Astrocyte (in vitro differentiated cells and primary cell): Measurements from ENCODE around the gene PDGFD.

ENCODE experiments used
- EZH2 ChIP-seq: IDR thresholded peaks from 2 replicates; pipeline ENCODE4 v1.6.1; 2012; ENCODE audit warnings: mild to moderate bottlenecking, low read length, inconsistent platforms; ENCODE audit not compliant: insufficient read depth
- TF ChIP-seq, protein P1 (sequence below): IDR thresholded peaks from 2 replicates; pipeline ENCODE4 v1.5.1; 2011; ENCODE audit warnings: low read depth, mild to moderate bottlenecking, inconsistent platforms, low read length, moderate library complexity; ENCODE audit not compliant: insufficient read depth

- TF ChIP-seq, protein P1, sequence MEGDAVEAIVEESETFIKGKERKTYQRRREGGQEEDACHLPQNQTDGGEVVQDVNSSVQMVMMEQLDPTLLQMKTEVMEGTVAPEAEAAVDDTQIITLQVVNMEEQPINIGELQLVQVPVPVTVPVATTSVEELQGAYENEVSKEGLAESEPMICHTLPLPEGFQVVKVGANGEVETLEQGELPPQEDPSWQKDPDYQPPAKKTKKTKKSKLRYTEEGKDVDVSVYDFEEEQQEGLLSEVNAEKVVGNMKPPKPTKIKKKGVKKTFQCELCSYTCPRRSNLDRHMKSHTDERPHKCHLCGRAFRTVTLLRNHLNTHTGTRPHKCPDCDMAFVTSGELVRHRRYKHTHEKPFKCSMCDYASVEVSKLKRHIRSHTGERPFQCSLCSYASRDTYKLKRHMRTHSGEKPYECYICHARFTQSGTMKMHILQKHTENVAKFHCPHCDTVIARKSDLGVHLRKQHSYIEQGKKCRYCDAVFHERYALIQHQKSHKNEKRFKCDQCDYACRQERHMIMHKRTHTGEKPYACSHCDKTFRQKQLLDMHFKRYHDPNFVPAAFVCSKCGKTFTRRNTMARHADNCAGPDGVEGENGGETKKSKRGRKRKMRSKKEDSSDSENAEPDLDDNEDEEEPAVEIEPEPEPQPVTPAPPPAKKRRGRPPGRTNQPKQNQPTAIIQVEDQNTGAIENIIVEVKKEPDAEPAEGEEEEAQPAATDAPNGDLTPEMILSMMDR, result no peak
- TF ChIP-seq EZH2, result no peak
Observed at GRCh38 chr11:104009744-104010143, 154.2 kb downstream of the PDGFD start.
